Measurements from ENCODE around the gene CNOT4.
"Not testable (repeated sequence)": the region's sequence is repeated elsewhere in the genome, so short reads cannot be mapped to it uniquely, and the experiment has no call there.

The CNOT4 gene

GRCh38 chr7:135445690-135446089 lies 64.2 kb downstream of the CNOT4 start:
- H3K9me3 Mint-ChIP-seq = no peaks in the 10 kb centered on the region
- H3K4me1 Mint-ChIP-seq = no peaks in the 10 kb centered on the region
- no peak for DNase-seq
- TF ChIP-seq CTCF (IDR thresholded peaks at IDR 0.05) = no peak
- H3K27me3 Mint-ChIP-seq (ENCODE audit: low read depth, poor library complexity) = peaks cover 3% of the 10 kb centered on the region
- H3K4me3 Mint-ChIP-seq = no peak overlapping the region
- H3K36me3 Mint-ChIP-seq (ENCODE audit: low read depth) = peaks cover 7% of the 10 kb centered on the region
- no peak overlapping the region for H3K27ac Mint-ChIP-seq

- H3K4me3 Mint-ChIP-seq; H3K9me3 Mint-ChIP-seq; H3K36me3 Mint-ChIP-seq (ENCODE audit: low read depth); H3K27ac Mint-ChIP-seq; H3K4me1 Mint-ChIP-seq; DNase-seq; H3K27me3 Mint-ChIP-seq (ENCODE audit: low read depth, poor library complexity): not testable (repeated sequence)
Measured at GRCh38 chr7:135445266-135445665, 64.6 kb downstream of the CNOT4 start.

GRCh38 chr7:135441791-135442190 lies 68.1 kb downstream of the CNOT4 start:
- no peak for TF ChIP-seq CTCF (IDR thresholded peaks at IDR 0.05)
- Mint-ChIP-seq H3K36me3 (ENCODE audit: low read depth) (peaks cover 19% of the 10 kb centered on the region), H3K9me3 (peaks cover 3% of the 10 kb centered on the region), H3K4me1 (no peaks in the 10 kb centered on the region), H3K27me3 (ENCODE audit: low read depth, poor library complexity) (peaks cover 3% of the 10 kb centered on the region), H3K27ac (no peak overlapping the region), H3K4me3 (no peak overlapping the region)
- DNase-seq = no peak

GRCh38 chr7:135434047-135434446 lies 75.9 kb downstream of the CNOT4 start:
- no peak for TF ChIP-seq CTCF (IDR thresholded peaks at IDR 0.05)
- Mint-ChIP-seq H3K9me3 (peaks cover 20% of the 10 kb centered on the region), H3K36me3 (ENCODE audit: low read depth) (peaks cover 86% of the 10 kb centered on the region), H3K4me1 (peaks cover 10% of the 10 kb centered on the region), H3K27ac (peak overlapping the region; percentile 41), H3K4me3 (no peak overlapping the region), H3K27me3 (ENCODE audit: low read depth, poor library complexity) (peaks cover 2% of the 10 kb centered on the region)
- DNase-seq = no peak

- no peaks in the 10 kb centered on the region for H3K27me3 Mint-ChIP-seq (ENCODE audit: low read depth, poor library complexity)
- H3K4me3 Mint-ChIP-seq = no peak overlapping the region
- H3K9me3 Mint-ChIP-seq = peaks cover 12% of the 10 kb centered on the region
- DNase-seq = no peak
- peaks cover 66% of the 10 kb centered on the region for H3K36me3 Mint-ChIP-seq (ENCODE audit: low read depth)
- no peak overlapping the region for H3K27ac Mint-ChIP-seq
- peaks cover 10% of the 10 kb centered on the region for H3K4me1 Mint-ChIP-seq
- TF ChIP-seq CTCF (IDR thresholded peaks at IDR 0.05) = no peak
Measured at GRCh38 chr7:135430626-135431025, 79.3 kb downstream of the CNOT4 start.

- H3K27me3 Mint-ChIP-seq (ENCODE audit: low read depth, poor library complexity) = no peaks in the 10 kb centered on the region
- peaks cover under 1% of the 10 kb centered on the region for H3K4me1 Mint-ChIP-seq
- H3K4me3 Mint-ChIP-seq = no peak overlapping the region
- peak overlapping the region; percentile 14 for H3K27ac Mint-ChIP-seq
- TF ChIP-seq CTCF (IDR thresholded peaks at IDR 0.05) = no peak
- H3K36me3 Mint-ChIP-seq (ENCODE audit: low read depth) = peaks cover 51% of the 10 kb centered on the region
- no peak for DNase-seq
- H3K9me3 Mint-ChIP-seq = no peaks in the 10 kb centered on the region
Measured at GRCh38 chr7:135428879-135429278, 81.0 kb downstream of the CNOT4 start.
